Bone marrow (tissue), 2 donors: ENCODE measurements around the gene SCAF8.
"Not testable (repeated sequence)": the region's sequence is repeated elsewhere in the genome, so short reads cannot be mapped to it uniquely, and the experiment has no call there.

Source experiments
- DNase-seq, 2 donors: peaks; one replicate each; lab custom pipeline; 2025; lab: John Stamatoyannopoulos, UW

Gene SCAF8

GRCh38 chr6:154733183-154733625 is at the start of gene SCAF8:
TSS of gene SCAF8 (plus strand) at chr6:154733416. CDS start at chr6:154733901, 485 bp downstream.
- peak; percentile 70 to 89 for DNase-seq

- peak in 1 of 2 donors; percentile 80 for DNase-seq
Measured at GRCh38 chr6:154683756-154684523, 49.3 kb upstream of the SCAF8 start.

- DNase-seq = no peak
Measured at GRCh38 chr6:154686162-154686561, 47.1 kb upstream of the SCAF8 start.

- DNase-seq = no peak
Measured at GRCh38 chr6:154689493-154690255, 43.5 kb upstream of the SCAF8 start.

GRCh38 chr6:154690857-154691256 is 42.4 kb upstream of the SCAF8 start:
- no peak for DNase-seq

GRCh38 chr6:154696661-154697060 is 36.6 kb upstream of the SCAF8 start:
- no peak for DNase-seq

GRCh38 chr6:154703124-154703523 is 30.1 kb upstream of the SCAF8 start:
- no peak for DNase-seq

- peak in 1 of 2 donors; percentile 1 for DNase-seq
Measured at GRCh38 chr6:154705471-154706113, 27.6 kb upstream of the SCAF8 start.

GRCh38 chr6:154706389-154706788 is 26.8 kb upstream of the SCAF8 start:
- no peak for DNase-seq

- DNase-seq = no peak
Measured at GRCh38 chr6:154709621-154710020, 23.6 kb upstream of the SCAF8 start.

- DNase-seq = no peak
Measured at GRCh38 chr6:154710689-154711088, 22.5 kb upstream of the SCAF8 start.

- DNase-seq = peak in 1 of 2 donors; percentile 19
Measured at GRCh38 chr6:154715446-154715845, 17.8 kb upstream of the SCAF8 start.

- DNase-seq = not testable (repeated sequence)
Measured at GRCh38 chr6:154716350-154716749, 16.9 kb upstream of the SCAF8 start.

- no peak for DNase-seq
Measured at GRCh38 chr6:154719433-154719832, 13.8 kb upstream of the SCAF8 start.

GRCh38 chr6:154719854-154720253 is 13.4 kb upstream of the SCAF8 start:
- no peak for DNase-seq

- no peak for DNase-seq
Measured at GRCh38 chr6:154721460-154721859, 11.8 kb upstream of the SCAF8 start.

- no peak for DNase-seq
Measured at GRCh38 chr6:154726887-154727286, 6.3 kb upstream of the SCAF8 start.

- no peak for DNase-seq
Measured at GRCh38 chr6:154731296-154732218, 1.7 kb upstream of the SCAF8 start.

- no peak for DNase-seq
Measured at GRCh38 chr6:154732538-154733182, 556 bp upstream of the SCAF8 start.

- peak; percentile 88 to 95 for DNase-seq
Measured at GRCh38 chr6:154733626-154734382, 588 bp downstream of the SCAF8 start.
